Cardiac muscle cell (in vitro differentiated cells and primary cell): Measurements from ENCODE around the gene NCAM1. TPM values are rescaled to one million over a fixed set of nuclear protein-coding genes. Genes with fewer than 3 reads are reported as not detected.
A peak's percentile ranks its signal among the peaks of the same experiment; 100 is the strongest.

Source experiments
- DNase-seq, 2 donors: peaks; one replicate each; pipeline versions ENCODE4 v3.0.0 to v3.0.0-alpha.2; 2010 to 2017; ENCODE audit warnings: low read depth in 1 of 2, low spot score in 1 of 2
- H3K27ac ChIP-seq: fragments of 200-600 bp; sonication (generic); 2 replicates; pipeline ENCODE4 v1.5.1; 2016
- H3K27me3 ChIP-seq: fragments of 200-600 bp; sonication (generic); 2 replicates; pipeline ENCODE4 v1.6.0; 2016; ENCODE audit warnings: control low read depth
- H3K36me3 ChIP-seq: fragments of 200-600 bp; sonication (generic); 2 replicates; pipeline ENCODE4 v1.5.1; 2016; ENCODE audit warnings: control low read depth
- H3K4me1 ChIP-seq: fragments of 200-600 bp; sonication (generic); 2 replicates; pipeline ENCODE4 v1.8.1; 2017; ENCODE audit warnings: low read depth, mild to moderate bottlenecking, mixed run types
- H3K4me3 ChIP-seq: fragments of 200-600 bp; sonication (generic); 2 replicates; pipeline ENCODE4 v1.5.1; 2016; ENCODE audit warnings: mild to moderate bottlenecking
- H3K9me3 ChIP-seq: fragments of 200-600 bp; sonication (generic); 2 replicates; pipeline ENCODE4 v1.5.1; 2017; ENCODE audit warnings: low read depth, mild to moderate bottlenecking, control low read depth
- polyA plus RNA-seq: library from polyadenylated mRNA; unstranded; fragments of >200 nt; fragmentation: Nextera tagmentation; extraction: Ambion mirVana; gene quantifications from 2 replicates; pipeline ENCODE4 v1.2.1, GENCODE V29; 2016
- total RNA-seq: library from RNA; depleted of rRNA; stranded (reverse); fragments of >200 nt; gene quantifications from 2 replicates; pipeline ENCODE4 v1.2.3, GENCODE V29; 2016
- TF ChIP-seq, protein P1 (sequence below): IDR thresholded peaks from 2 replicates; pipeline ENCODE4 v1.5.1; 2012; ENCODE audit warnings: low read depth, mild to moderate bottlenecking, low read length

Gene NCAM1
- total and polyA plus RNA-seq, 2 experiments from 2014 or later = 61.9 to 203 TPM

- Histone ChIP-seq H3K4me1 (peaks cover 26% of the 10 kb centered on the region), H3K27ac (no peak overlapping the region), H3K27me3 (no peaks in the 10 kb centered on the region), H3K36me3 (no peaks in the 10 kb centered on the region), H3K9me3 (no peaks in the 10 kb centered on the region), H3K4me3 (no peak overlapping the region)
- DNase-seq = peak in 1 of 2 donors; percentile 92
- TF ChIP-seq, protein P1, sequence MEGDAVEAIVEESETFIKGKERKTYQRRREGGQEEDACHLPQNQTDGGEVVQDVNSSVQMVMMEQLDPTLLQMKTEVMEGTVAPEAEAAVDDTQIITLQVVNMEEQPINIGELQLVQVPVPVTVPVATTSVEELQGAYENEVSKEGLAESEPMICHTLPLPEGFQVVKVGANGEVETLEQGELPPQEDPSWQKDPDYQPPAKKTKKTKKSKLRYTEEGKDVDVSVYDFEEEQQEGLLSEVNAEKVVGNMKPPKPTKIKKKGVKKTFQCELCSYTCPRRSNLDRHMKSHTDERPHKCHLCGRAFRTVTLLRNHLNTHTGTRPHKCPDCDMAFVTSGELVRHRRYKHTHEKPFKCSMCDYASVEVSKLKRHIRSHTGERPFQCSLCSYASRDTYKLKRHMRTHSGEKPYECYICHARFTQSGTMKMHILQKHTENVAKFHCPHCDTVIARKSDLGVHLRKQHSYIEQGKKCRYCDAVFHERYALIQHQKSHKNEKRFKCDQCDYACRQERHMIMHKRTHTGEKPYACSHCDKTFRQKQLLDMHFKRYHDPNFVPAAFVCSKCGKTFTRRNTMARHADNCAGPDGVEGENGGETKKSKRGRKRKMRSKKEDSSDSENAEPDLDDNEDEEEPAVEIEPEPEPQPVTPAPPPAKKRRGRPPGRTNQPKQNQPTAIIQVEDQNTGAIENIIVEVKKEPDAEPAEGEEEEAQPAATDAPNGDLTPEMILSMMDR = no peak
Measured at GRCh38 chr11:113189909-113190667, 228.9 kb downstream of the NCAM1 start.

DNA sequence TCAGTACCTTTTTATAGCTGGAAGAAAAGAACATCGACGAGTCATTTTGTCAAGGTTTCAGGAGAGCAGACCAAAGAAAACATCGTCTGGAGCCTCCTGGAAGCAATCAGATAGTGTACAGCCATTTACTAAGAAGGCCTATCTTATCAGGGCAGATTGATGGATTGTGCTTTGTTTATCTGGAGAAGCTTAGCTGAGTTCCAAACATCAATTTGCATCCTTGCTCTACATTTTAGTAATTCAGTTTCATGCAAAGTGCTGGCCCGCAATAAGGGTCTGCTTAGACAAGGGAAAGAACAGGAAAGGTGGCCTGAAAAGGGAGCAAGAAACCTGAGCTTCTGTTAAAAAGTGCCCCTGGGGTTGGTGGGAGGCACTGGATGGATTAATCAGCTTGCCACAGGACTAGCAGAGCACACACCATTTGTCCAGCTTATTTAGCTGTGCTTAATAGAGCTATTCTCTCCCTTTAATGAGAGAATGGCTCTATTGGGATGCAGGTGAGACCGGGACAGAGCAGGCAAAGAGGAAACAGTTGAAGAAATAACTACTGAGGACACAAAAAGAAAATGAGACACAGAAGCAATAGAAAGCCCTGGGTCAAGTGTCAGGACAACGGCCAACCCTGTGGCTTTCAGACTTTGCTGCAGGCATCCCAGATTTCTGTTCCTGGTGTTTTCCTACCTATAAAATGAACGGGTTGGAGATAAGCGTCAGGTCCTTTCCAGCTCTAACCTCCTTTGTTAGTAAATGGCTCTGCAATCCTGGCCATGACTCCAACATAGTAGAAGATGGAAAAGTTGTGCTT lies 231.1 kb downstream of the NCAM1 start:
- no peaks in the 10 kb centered on the region for H3K36me3 ChIP-seq
- H3K9me3 ChIP-seq = no peaks in the 10 kb centered on the region
- peak overlapping the region; percentile 73 for H3K27ac ChIP-seq
- DNase-seq = no peak
- TF ChIP-seq, protein P1 = no peak
- H3K4me1 ChIP-seq = peaks cover 26% of the 10 kb centered on the region
- no peak overlapping the region for H3K4me3 ChIP-seq
- no peaks in the 10 kb centered on the region for H3K27me3 ChIP-seq

- H3K9me3 ChIP-seq = no peaks in the 10 kb centered on the region
- no peak for DNase-seq
- TF ChIP-seq, protein P1 = no peak
- H3K36me3 ChIP-seq = no peaks in the 10 kb centered on the region
- peaks cover 26% of the 10 kb centered on the region for H3K4me1 ChIP-seq
- H3K4me3 ChIP-seq = no peak overlapping the region
- no peaks in the 10 kb centered on the region for H3K27me3 ChIP-seq
- H3K27ac ChIP-seq = no peak overlapping the region
Measured at GRCh38 chr11:113193016-113193415, 231.8 kb downstream of the NCAM1 start.

DNA sequence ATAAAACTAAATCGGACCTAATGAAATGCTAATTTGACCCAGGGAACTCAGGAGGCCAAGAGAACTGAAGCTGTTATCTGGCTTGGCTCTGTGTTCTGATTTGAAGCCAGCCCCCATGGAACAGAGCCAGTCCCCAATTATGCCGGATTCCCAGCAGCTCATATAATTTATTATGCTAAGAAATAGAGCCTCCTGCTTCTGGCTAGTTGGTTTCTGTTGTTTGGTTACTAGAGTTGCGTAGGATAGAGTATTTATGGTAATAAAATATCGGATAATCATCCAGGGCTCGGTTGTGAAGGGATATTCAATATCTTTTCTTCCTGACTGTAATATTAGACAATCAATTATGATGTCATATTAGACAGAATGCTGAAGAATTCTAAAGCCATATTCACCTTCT lies 232.7 kb downstream of the NCAM1 start:
- peaks cover 19% of the 10 kb centered on the region for H3K4me1 ChIP-seq

DNA sequence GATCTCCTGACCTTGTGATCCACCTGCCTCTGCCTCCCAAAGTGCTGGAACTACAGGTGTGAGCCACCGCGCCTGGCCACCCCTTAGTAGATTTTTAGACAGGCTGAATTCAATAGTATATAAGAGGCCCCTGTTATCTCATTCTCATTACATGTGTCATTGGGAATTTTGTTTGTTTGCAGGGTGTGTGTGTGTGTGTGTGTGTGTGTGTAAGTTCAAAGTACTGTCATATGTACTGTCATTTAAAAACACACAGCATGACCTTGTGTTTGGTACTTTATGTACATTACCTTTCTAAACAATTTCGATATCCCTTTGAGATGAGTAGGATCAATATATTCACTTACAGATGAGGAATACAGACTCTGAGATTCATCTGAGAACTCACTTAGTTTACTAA lies 234.5 kb downstream of the NCAM1 start:
- H3K27ac ChIP-seq = no peak overlapping the region
- H3K9me3 ChIP-seq = no peaks in the 10 kb centered on the region
- H3K4me1 ChIP-seq = peaks cover 11% of the 10 kb centered on the region
- no peak for DNase-seq
- no peaks in the 10 kb centered on the region for H3K36me3 ChIP-seq
- TF ChIP-seq, protein P1 = no peak
- H3K4me3 ChIP-seq = no peak overlapping the region
- no peaks in the 10 kb centered on the region for H3K27me3 ChIP-seq

More for the DNA sequence above, 232.7 kb downstream of the NCAM1 start:
- no peaks in the 10 kb centered on the region for H3K27me3 ChIP-seq
- H3K4me3 ChIP-seq = no peak overlapping the region
- TF ChIP-seq, protein P1 = no peak
- no peaks in the 10 kb centered on the region for H3K36me3 ChIP-seq
- no peaks in the 10 kb centered on the region for H3K9me3 ChIP-seq
- peak in 1 of 2 donors; percentile 49 for DNase-seq
- no peak overlapping the region for H3K27ac ChIP-seq
